Endometrium (tissue), 2 donors: ENCODE measurements around the gene SV2C.

Experiments
- FAIRE-seq: peaks from 2 replicates; lab custom pipeline; 2012; peaks lifted over from hg19 to GRCh38; lab: Jason Lieb, UNC
- donor health status: control.
- donor health status: control.

The SV2C gene

GRCh38 chr5:76383126-76383832, 300.1 kb downstream of the SV2C start:
- no peak for FAIRE-seq

GRCh38 chr5:76384189-76384588, 301.0 kb downstream of the SV2C start:
- FAIRE-seq, result no peak

- FAIRE-seq, result no peak
Measured at GRCh38 chr5:76384705-76385104, 301.5 kb downstream of the SV2C start.

GRCh38 chr5:76385540-76385939, 302.4 kb downstream of the SV2C start:
- FAIRE-seq, result no peak

GRCh38 chr5:76386360-76386759, 303.2 kb downstream of the SV2C start:
- FAIRE-seq, result no peak

GRCh38 chr5:76388236-76388635, 305.1 kb downstream of the SV2C start:
- no peak for FAIRE-seq

- no peak for FAIRE-seq
Measured at GRCh38 chr5:76388791-76389512, 305.8 kb downstream of the SV2C start.

- no peak for FAIRE-seq
Measured at GRCh38 chr5:76389513-76390154, 306.5 kb downstream of the SV2C start.

- FAIRE-seq, result no peak
Measured at GRCh38 chr5:76391014-76391413, 307.8 kb downstream of the SV2C start.

GRCh38 chr5:76393035-76393680, 310.0 kb downstream of the SV2C start:
- no peak for FAIRE-seq

GRCh38 chr5:76397200-76397599, 314.0 kb downstream of the SV2C start:
- no peak for FAIRE-seq

- no peak for FAIRE-seq
Measured at GRCh38 chr5:76399268-76399667, 316.1 kb downstream of the SV2C start.

- no peak for FAIRE-seq
Measured at GRCh38 chr5:76400466-76400865, 317.3 kb downstream of the SV2C start.

- no peak for FAIRE-seq
Measured at GRCh38 chr5:76401801-76402250, 318.6 kb downstream of the SV2C start.

- no peak for FAIRE-seq
Measured at GRCh38 chr5:76402251-76402885, 319.2 kb downstream of the SV2C start.

GRCh38 chr5:76402886-76403765, 319.9 kb downstream of the SV2C start, which contains the start of gene IQGAP2:
IQGAP2 (plus strand) TSS chr5:76403285; CDS start chr5:76403546, 261 bp downstream.
- no peak for FAIRE-seq
